Lower leg skin (tissue), 3 donors: ENCODE data around the gene TGFA.

Experiments used
- CTCF ChIP-seq, 3 donors: fragments of 450-650 bp; IDR thresholded peaks; one replicate each; pipeline ENCODE4 v1.5.1; 2016; ENCODE audit warnings: antibody characterized with exemption in 3 of 3, mild to moderate bottlenecking in 3 of 3, moderate library complexity in 2 of 3
- POLR2A ChIP-seq, 2 donors: fragments of 450-650 bp; IDR thresholded peaks; one replicate each; pipeline ENCODE4 v1.6.1; 2016 to 2017; ENCODE audit warnings: antibody characterized with exemption in 2 of 2, mild to moderate bottlenecking in 1 of 2, moderate library complexity in 1 of 2

GRCh38 chr2:70482401-70482800, 71.2 kb downstream of the TGFA start:
- TF ChIP-seq CTCF (IDR thresholded peaks at IDR 0.05), result no peak
- TF ChIP-seq POLR2A (IDR thresholded peaks at IDR 0.05), result no peak
